ENCODE results near the gene FANCC.

The FANCC gene

DNA sequence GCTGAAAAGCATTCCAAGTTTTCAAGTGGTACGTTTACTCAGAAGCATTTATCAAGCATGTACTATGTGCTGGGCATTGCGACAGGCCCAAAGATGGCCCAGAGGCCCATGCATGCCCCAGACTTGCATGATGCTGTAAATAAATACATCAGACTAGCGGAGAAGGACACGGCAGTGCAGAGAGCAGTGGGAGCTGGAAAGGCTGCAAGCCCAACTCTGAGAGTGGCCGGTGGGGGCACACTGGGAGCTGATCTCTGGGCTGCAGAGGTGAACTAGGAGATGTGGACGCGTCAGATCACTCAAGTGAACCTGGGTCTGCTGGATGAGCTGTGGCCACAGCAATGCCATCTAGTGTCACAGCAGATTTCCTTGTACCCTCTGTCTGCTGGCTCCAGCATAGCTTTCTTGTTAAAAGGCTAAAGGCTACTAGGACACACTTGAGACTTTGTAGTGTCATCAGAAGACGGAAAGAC is 246.9 kb downstream of the FANCC start:
- no peak for DNase-seq (ENCODE audit: low read depth, low spot score)

DNA sequence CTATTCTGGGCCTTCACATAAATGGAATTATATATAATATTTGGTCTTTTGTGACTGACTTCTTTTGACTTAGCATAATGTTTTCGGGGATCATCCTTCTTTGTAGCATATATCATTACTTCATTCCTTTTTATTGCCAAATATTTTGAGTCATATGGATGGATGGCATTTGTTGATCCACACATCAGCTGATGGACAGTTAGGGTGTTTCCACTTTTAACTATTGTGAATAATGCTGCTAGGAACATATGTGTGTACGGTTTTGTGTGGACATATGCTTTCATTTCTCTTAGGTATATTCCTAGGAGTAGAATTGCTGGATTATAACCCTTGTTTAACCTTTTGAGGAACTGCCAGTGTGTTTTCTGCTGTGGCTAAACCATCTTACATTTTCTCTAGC is 249.6 kb downstream of the FANCC start:
- DNase-seq (ENCODE audit: low read depth, low spot score) = no peak

DNA sequence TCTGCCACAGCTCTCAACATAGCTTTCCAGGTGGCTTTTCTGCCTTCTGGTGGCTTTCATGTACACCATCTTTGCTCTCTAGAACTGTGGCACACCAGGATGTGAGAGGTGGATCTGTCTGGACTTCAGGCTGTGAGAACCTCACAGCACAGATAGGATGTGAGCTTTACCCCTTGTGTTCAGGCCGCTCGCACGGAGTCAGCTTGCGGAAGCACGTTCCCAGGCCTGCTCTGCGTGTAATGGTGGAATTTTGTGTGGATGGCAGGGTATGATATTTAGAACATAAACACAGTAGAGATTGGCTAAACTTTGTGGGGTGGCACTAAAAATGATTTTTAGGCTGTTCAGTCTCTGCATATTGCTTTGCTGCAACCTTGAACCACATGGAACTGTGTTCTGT is 250.5 kb downstream of the FANCC start:
- no peak for DNase-seq (ENCODE audit: low read depth, low spot score)

DNA sequence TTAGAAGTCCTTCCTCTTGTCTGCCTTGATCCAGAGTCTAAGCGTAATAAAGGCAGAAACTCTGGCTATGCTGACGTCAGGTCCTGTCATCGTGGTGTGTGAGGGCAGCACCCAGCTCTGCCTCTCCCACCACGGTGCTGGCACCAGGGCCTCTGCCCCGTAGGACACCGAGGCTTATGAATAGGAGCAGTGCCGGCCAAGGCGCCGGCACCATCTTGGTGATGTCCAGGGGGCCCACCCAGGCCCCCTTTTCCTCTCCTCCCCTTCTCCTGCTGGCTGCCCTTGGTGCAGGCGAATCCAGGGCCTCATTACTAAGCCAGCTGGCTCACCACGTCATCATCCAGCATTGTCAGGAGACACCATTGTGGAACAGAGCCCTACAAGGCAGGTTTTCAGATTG is 252.3 kb downstream of the FANCC start:
- DNase-seq (ENCODE audit: low read depth, low spot score) = no peak

- DNase-seq (ENCODE audit: low read depth, low spot score) = no peak
Observed at GRCh38 chr9:95063300-95063699, 254.2 kb downstream of the FANCC start.

DNA sequence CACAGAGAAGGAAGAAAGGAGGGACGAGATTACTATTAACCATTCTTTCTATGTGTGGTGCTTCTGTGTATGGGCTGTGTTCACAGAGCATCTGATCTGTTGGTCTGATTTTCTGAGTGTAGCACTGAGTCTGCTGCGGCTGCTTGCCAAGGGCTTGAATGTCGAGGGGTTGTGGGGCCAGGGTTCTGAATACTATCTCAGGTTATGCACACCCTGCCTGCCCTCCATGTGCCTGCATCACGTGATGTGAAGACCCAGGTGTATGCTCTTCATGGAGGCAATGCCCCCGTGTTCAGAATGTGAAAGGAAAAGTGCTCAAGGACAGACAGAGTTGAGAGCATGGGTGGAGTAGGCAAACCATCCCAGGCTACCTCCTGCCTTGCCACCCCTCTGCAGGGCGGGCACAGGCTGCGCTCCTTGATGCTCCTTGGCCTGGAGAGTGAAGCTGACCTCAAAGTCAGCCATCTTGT is 254.9 kb downstream of the FANCC start:
- no peak for DNase-seq (ENCODE audit: low read depth, low spot score)

- no peak for DNase-seq (ENCODE audit: low read depth, low spot score)
Observed at GRCh38 chr9:95061916-95062595, 255.5 kb downstream of the FANCC start.

DNA sequence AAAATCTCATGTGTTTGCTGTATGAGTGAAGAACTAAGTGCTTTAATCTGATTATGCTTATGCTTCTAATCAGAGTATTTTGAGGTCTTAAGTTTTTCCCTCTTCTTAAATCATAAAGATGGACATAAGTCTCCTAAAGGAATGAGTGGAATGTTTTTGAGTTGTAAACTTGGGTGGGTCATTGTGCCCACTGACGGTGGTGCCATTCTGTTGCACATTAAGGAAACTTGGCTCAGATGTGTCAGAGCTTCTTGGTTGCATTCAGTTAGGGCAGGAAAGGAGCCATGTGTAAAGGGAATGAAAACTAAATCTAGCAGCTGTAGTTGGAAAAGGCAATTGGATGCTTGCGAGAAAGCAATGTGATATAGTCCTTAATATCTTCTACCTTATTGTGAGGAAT is 256.6 kb downstream of the FANCC start:
- DNase-seq (ENCODE audit: low read depth, low spot score) = no peak

GRCh38 chr9:95060234-95060633 is 257.3 kb downstream of the FANCC start:
- no peak for DNase-seq (ENCODE audit: low read depth, low spot score)

DNA sequence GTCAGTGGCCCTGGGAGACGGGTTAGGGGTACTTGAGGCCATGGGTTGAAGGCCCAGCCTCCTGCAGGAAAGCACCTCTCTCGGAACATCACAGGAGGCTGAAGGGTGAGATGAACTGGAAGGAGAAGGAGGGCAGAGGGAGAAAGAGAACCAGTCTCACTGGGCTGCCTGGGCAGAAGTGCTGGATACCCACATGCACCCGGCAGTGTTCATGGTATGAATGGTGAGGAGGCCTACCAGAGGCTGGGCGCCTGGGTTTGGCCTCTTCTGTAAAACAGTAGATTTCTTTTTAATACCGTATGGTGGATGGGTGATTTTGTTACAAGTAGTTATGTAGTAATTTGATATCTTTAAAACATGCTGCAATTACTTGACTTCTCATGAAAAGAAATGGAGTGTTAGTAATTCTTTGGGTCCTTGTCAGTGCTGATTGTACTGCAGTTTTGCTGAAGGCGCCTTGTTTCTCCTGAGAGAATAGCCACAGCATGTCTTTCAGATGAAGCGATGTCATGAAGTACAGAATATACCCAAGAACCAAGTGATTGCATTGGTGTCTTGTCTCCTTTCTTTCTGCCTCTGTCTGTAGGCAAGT is 258.6 kb downstream of the FANCC start:
- DNase-seq (ENCODE audit: low read depth, low spot score) = no peak

- no peak for DNase-seq (ENCODE audit: low read depth, low spot score)
Observed at GRCh38 chr9:95058121-95058785, 259.3 kb downstream of the FANCC start.

DNA sequence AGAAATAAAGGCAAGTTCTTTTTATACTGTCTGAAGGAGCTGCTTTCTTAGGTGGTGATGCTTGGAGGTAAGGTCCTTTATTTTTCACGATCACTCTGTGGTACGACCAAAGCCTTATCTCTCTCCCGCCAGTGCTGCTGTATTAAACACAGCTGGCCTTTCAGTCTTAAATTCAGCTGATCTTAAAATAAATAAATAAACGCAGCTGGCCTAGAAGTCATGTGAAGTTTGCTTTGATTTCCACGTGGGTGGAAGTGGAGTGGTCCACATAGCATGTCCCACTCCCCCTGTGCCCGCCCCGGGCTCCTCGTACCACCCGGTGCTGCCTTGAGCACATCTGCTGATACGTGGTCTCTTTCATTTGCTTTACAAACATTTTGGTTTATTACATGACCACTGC is 260.4 kb downstream of the FANCC start:
- no peak for DNase-seq (ENCODE audit: low read depth, low spot score)

- no peak for DNase-seq (ENCODE audit: low read depth, low spot score)
Observed at GRCh38 chr9:95055851-95056551, 261.5 kb downstream of the FANCC start.

DNA sequence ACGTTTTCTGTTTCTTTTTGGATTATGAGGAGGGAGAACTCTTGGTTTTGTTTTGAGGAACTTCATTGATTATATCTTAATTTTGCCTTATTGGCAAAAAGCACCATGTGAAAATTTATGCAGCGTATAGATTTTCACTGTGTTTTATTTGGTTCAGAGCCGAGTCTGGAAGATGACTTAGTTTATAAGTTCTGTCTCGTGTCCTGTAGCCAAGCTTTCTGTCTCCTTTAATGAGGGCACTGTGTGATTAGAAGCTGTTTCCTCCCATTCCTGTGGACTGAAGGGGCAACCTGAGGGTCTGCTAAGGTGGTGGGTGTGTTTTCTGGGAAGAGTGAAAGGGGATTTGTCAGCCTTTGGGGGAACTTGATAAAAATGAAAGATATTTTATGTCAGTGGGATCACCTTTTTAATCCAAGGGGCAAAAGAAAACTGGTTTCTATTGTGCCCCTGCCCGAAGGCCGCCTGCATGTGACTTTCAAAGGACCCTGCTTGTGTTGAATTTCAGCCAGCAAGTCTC is 262.1 kb downstream of the FANCC start:
- no peak for DNase-seq (ENCODE audit: low read depth, low spot score)

DNA sequence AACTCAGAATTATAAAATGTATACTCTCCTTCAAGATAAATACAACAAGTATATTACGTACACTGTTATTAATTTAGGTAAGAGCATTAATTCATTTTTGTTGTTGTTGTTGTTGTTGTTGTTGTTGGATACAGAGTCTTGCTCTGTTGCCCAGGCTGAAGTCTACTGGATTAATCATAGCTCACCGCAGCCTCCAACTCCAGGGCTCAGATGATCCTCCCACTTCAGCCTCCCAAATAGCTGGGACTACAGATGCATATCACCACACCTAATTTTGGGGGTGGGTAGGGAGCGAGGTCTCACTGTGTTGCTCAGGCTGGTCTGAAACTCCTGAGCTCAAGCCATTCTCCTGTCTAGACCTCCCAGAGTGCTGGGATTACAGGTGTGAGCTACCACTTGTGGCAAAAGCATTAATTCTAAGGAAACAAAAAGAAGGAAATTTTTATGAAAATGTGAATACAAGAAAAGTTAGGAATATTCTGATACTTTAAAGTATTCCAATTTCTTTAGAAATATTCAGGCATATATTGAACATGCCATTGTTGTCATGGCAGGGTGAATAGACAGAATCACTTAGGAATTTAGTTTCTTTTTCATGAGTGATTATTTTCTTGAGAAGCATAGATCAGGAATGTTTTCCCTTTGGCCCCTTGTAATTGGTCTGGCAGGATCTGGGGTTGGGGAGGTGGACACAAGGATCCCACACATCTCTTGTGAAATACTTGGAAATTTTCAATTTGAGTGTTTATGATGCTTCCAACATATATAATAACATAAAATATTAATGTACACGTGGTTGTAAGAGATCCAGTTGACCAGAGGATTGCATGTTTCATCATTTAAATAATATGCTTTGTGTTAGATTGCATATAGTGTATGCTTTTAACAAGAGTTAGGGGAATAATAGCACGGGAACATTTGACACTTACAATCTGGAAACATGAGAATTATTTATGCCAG is 263.6 kb downstream of the FANCC start:
- no peak for DNase-seq (ENCODE audit: low read depth, low spot score)

GRCh38 chr9:95049761-95050160 is 267.7 kb downstream of the FANCC start:
- no peak for DNase-seq (ENCODE audit: low read depth, low spot score)
